Adrenal gland (tissue), 12 donors: ENCODE data around the gene SMAD7. TPM values are rescaled to one million over a fixed set of nuclear protein-coding genes. Genes with fewer than 3 reads are reported as not detected.

Experiments
- DNase-seq, 7 donors: peaks; one replicate each; pipeline ENCODE4 v3.0.0-alpha.2; 2019 to 2020
- H3K27ac ChIP-seq, 5 donors: fragments of 200-600 bp; sonication (generic) in 4 of 5; 1 replicate in 3 of 5; 2 replicates in 2 of 5; pipeline versions ENCODE4 v1.5.1 to v1.8.0; 2016 to 2020; ENCODE audit warnings: mild to moderate bottlenecking in 1 of 5
- H3K27me3 ChIP-seq: fragments of 200-600 bp; 2 replicates; pipeline ENCODE4 v1.8.0; 2021
- H3K36me3 ChIP-seq, 2 donors: fragments of 200-600 bp; replicated peaks in 1 of 2; 1 replicate in 1 of 2; 2 replicates in 1 of 2; pipeline versions ENCODE4 v1.5.1 to v1.8.0; 2018 to 2022
- H3K4me1 ChIP-seq, 2 donors: fragments of 200-600 bp; replicated peaks in 1 of 2; 1 replicate in 1 of 2; 2 replicates in 1 of 2; pipeline versions ENCODE4 v1.5.1 to v1.8.0; 2018 to 2021
- H3K4me3 ChIP-seq, 4 donors: fragments of 200-600 bp; sonication (generic) in 3 of 4; one replicate each; pipeline ENCODE4 v1.5.1; 2016 to 2018
- H3K9me3 ChIP-seq, 3 donors: fragments of 200-600 bp; sonication (generic) in 1 of 3; replicated peaks in 1 of 3; 1 replicate in 2 of 3; 2 replicates in 1 of 3; pipeline versions ENCODE4 v1.5.1 to v1.8.0; 2016 to 2021
- POLR2A ChIP-seq, 2 donors: fragments of 450-650 bp; IDR thresholded peaks; one replicate each; pipeline ENCODE4 v1.6.1; 2017; ENCODE audit warnings: antibody characterized with exemption in 2 of 2, mild to moderate bottlenecking in 2 of 2, moderate library complexity in 1 of 2
- WGBS, 4 donors: extraction: QIAGEN DNeasy Blood & Tissue Kit in 2 of 4; methylation state at CpG; one replicate each; pipeline versions ENCODE4 v1.1.5 to v1.1.7; 2013 to 2017; 5-methylcytosine and 5-hydroxymethylcytosine counted together
- intact Hi-C, 2 donors: fragments of 100-400 bp; cut with DNase I; formaldehyde crosslinking; loops; one replicate each; pipeline versions ENCODE4 v1.14.1 to v1.15.0; 2022 to 2023
- polyA plus RNA-seq, 3 donors: library from polyadenylated mRNA; stranded (reverse); fragments of 200-250 nt in 2 of 3; fragments of 350-450 nt in 1 of 3; fragmentation: Illumina TruSeq in 1 of 3; extraction: RNeasy Lipid Tissue Mini Kit (QIAGEN cat#74804) in 1 of 3; gene quantifications; one replicate each; pipeline ENCODE4 v1.2.3, GENCODE V29; 2013 to 2014
- total RNA-seq, 9 donors: library from RNA; depleted of rRNA in 4 of 9; stranded (reverse); fragments of >200 nt in 4 of 9; fragments of 120-200 nt in 1 of 9; fragmentation: NEBNext Ultra II Directional in 1 of 9; extraction: Animal tissue kit (Norgen Biotek cat#: 25700) in 1 of 9; gene quantifications; one replicate each; pipeline versions ENCODE4 v1.1.0 to v1.2.4, GENCODE V29; 2013 to 2023
- TF ChIP-seq, protein P1 (sequence below), 6 experiments: fragments of 450-650 bp in 4 of 6; fragments of 200-600 bp in 2 of 6; sonication (generic) in 1 of 6; IDR thresholded peaks; 1 replicate in 5 of 6; 2 replicates in 1 of 6; pipeline versions ENCODE4 v1.5.1 to v1.8.0; 2016 to 2021; ENCODE audit warnings: antibody characterized with exemption in 6 of 6, mild to moderate bottlenecking in 2 of 6, moderate library complexity in 1 of 6
- donor health status: healthy with polysubstance abuse.
- donor health status: Bipolar disorder and iron deficiency.
- donor health status: DM: yes; HTN: yes; CAD: no.
- donor health status: DM: no; HTN: no; CAD: no.
- donor health status: DM: no; HTN: no; CAD: no.
- donor health status: DM: yes; HTN: yes; CAD: no.

Gene SMAD7
- total and polyA plus RNA-seq, 12 donors: 6.1 to 68.3 (median 16.8) TPM

DNA sequence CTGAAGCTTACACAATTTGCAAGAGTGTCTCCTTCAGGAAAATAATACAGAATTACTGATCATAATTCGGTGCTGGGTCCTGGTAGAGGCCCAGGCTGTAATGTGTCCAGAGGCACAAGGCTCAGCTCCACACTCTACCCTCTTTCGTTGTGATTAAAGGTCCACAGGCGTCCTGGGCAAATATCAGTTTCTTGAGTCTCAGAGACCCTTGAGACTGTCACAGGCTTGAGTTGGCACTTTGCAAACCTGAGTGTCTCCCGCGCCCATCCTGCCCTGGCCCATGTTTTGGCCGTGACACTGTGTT is 46.9 kb upstream of the SMAD7 start:
- H3K4me3 ChIP-seq: no peak overlapping the region
- peak overlapping the region in 1 of 5 donors; percentile 75 for H3K27ac ChIP-seq
- DNase-seq: no peak
- no peaks in the 10 kb centered on the region for H3K36me3 ChIP-seq
- H3K27me3 ChIP-seq: no peaks in the 10 kb centered on the region
- H3K4me1 ChIP-seq: peaks cover 10 to 20% of the 10 kb centered on the region in 2 donors
- no peak for TF ChIP-seq POLR2A (IDR thresholded peaks at IDR 0.05)
- TF ChIP-seq, protein P1, sequence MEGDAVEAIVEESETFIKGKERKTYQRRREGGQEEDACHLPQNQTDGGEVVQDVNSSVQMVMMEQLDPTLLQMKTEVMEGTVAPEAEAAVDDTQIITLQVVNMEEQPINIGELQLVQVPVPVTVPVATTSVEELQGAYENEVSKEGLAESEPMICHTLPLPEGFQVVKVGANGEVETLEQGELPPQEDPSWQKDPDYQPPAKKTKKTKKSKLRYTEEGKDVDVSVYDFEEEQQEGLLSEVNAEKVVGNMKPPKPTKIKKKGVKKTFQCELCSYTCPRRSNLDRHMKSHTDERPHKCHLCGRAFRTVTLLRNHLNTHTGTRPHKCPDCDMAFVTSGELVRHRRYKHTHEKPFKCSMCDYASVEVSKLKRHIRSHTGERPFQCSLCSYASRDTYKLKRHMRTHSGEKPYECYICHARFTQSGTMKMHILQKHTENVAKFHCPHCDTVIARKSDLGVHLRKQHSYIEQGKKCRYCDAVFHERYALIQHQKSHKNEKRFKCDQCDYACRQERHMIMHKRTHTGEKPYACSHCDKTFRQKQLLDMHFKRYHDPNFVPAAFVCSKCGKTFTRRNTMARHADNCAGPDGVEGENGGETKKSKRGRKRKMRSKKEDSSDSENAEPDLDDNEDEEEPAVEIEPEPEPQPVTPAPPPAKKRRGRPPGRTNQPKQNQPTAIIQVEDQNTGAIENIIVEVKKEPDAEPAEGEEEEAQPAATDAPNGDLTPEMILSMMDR (IDR thresholded peaks at IDR 0.05): no peak
- no peaks in the 10 kb centered on the region for H3K9me3 ChIP-seq
- WGBS, 4 donors: 78 to 97% (median 92%) methylated on average over 6 of the region's 6 CpGs
- intact Hi-C loops: no loop called here

DNA sequence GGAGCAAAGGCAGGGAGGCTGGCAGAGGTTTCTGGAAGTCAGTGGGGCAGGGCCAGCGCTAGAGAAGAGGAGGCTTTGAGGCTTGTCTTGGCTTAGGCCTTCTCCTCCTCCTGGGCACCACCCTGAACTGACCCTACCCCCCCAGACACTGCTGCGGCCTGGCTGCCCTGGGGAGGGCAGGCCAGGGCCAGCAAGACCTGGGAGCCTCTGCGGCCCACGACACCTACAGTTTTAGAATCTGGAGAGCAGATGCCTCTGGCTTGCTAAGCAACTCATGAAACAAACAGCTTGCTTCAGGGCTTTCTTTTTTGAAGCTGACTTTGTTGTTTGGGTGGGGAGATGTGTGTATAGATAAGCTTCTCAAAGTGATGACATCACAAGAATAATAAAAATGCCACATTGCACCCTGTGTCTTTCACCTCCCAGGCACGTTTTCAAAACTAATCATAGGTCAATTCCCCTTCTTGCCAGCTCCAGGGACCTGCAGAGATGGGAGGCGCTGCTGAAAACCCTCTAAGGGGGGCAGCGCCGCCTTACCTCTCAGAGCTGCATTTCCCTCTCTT is 46.2 kb upstream of the SMAD7 start:
- Histone ChIP-seq H3K36me3 (no peaks in the 10 kb centered on the region), H3K4me3 (no peak overlapping the region), H3K27ac (no peak overlapping the region), H3K9me3 (no peaks in the 10 kb centered on the region), H3K4me1 (peaks cover 14 to 27% of the 10 kb centered on the region in 2 donors), H3K27me3 (no peaks in the 10 kb centered on the region)
- intact Hi-C loops: no loop called here
- TF ChIP-seq, protein P1 (IDR thresholded peaks at IDR 0.05): no peak
- no peak for TF ChIP-seq POLR2A (IDR thresholded peaks at IDR 0.05)
- WGBS, 4 donors: 74 to 80% (median 78%) methylated on average over 5 to 8 of the region's 8 CpGs
- no peak for DNase-seq

DNA sequence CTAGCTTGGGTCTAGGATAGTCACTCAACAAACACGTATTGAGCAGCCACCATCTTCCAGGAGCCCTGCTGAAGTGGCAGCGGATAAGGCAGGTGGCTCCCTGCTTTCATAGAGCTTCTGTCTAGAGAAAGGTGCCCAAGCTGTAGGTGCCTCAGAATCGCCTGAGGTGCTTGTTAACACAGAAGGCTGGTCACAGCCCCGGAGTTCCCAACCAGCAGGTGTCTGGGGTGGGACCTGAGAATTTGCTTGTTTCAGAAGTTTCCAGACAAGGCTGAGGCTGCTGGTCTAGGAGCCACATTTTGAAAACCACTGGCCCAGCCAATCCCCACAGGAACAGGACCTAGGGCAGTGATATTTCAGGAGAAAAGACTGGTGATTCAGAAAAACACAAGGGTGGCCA is 45.3 kb upstream of the SMAD7 start:
- TF ChIP-seq, protein P1 (IDR thresholded peaks at IDR 0.05): no peak
- no peak for TF ChIP-seq POLR2A (IDR thresholded peaks at IDR 0.05)
- intact Hi-C loops: no loop called here
- Histone ChIP-seq H3K27me3 (no peaks in the 10 kb centered on the region), H3K9me3 (no peaks in the 10 kb centered on the region), H3K36me3 (no peaks in the 10 kb centered on the region), H3K27ac (no peak overlapping the region), H3K4me1 (peaks cover 14 to 33% of the 10 kb centered on the region in 2 donors), H3K4me3 (no peak overlapping the region)
- 96 to 100% (median 96%) methylated on average over 2 to 4 of the region's 4 CpGs for WGBS, 4 donors
- no peak for DNase-seq

DNA sequence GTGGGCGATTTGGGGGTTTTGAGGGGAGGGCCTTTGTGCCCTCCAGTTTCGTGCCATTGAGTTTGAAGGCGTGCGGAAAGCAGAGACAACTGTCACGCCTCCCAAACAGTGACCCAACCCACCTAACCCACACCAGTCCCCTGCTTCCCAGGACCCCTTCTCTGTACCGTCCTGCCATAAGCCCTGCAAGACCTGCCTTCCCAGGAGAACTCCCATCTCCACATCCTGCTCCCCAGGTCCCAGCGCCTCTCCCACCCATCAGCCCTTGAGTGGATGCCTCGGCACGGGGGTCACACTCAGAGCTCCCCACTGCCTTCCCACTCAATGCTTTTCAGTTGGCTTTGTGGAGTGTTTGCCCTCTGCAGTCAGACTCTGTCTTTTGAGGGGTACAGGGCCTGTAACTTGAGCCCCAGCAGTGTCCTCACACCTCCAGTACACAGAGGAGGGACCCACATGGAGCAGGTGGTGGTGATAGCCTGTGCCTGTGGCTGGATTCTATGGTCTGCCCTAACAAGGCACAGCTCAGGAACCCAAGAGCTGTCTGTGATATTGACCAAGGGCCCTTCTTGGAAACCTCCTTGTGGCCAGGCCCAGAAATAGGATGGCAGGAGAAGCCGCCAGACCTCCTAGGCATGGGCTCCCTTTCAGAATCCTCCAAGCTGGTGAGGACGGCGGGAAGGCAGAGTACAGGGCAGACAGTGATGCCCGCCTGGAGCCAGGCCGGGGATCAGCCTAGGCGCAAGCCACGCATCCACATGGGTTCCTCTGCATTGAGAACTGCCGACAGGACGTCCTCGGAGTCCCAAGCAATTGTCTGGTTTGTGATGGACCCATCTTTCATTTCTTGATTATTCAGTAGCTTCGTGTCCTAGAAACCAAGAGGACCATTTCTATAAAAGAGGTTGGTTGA is 44.4 kb upstream of the SMAD7 start:
- Histone ChIP-seq H3K9me3 (no peaks in the 10 kb centered on the region), H3K4me1 (peaks cover 21 to 40% of the 10 kb centered on the region in 2 donors), H3K36me3 (no peaks in the 10 kb centered on the region), H3K27me3 (no peaks in the 10 kb centered on the region), H3K4me3 (no peak overlapping the region), H3K27ac (no peak overlapping the region)
- intact Hi-C loops: no loop called here
- DNase-seq: no peak
- TF ChIP-seq, protein P1 (IDR thresholded peaks at IDR 0.05): no peak
- no peak for TF ChIP-seq POLR2A (IDR thresholded peaks at IDR 0.05)
- WGBS, 4 donors: 92 to 96% (median 94%) methylated on average over 16 to 20 of the region's 20 CpGs
